Panc1 (cell line): ENCODE results near the gene KRTAP23-1. TPM values are rescaled to one million over a fixed set of nuclear protein-coding genes. Genes with fewer than 3 reads are reported as not detected.

Experiments
- ATAC-seq: fragments of 200-7000 bp; cut with Tn5 transposase; 2 replicates; pipeline ENCODE4 v1.9.1; 2020; ENCODE audit warnings: mild to moderate bottlenecking, moderate library complexity
- BruUV-seq: library from RNA; stranded (reverse); fragments of 400-500 nt; replicated peaks from 2 replicates; lab custom pipeline; 2021; lab: Mats Ljungman, UMichigan
- CTCF ChIA-PET: fragments of 300-600 bp; sonication (Branson Sonifier 250); formaldehyde crosslinking; loops from one replicate; lab custom pipeline; 2022; ENCODE audit warnings: antibody characterized with exemption; lab: Charles Lee
- POLR2A ChIA-PET: fragments of 300-600 bp; sonication (Branson Sonifier 250); formaldehyde crosslinking; loops from one replicate; lab custom pipeline; 2022; ENCODE audit warnings: antibody characterized with exemption; lab: Charles Lee
- DNase-seq: peaks from one replicate; pipeline ENCODE4 v3.0.0-alpha.2; 2010; ENCODE audit warnings: low read depth, low spot score
- H3K27ac ChIP-seq: 2 replicates; pipeline ENCODE4 v1.5.1; 2011; ENCODE audit warnings: mild to moderate bottlenecking, low read length, inconsistent platforms
- H3K27me3 ChIP-seq: fragments of 200-500 bp; sonication (Bioruptor generic); 2 replicates; pipeline ENCODE4 v1.6.0; 2014; ENCODE audit warnings: low read length, inconsistent platforms; ENCODE audit not compliant: control insufficient read depth, insufficient read depth
- H3K36me3 ChIP-seq: fragments of 200-500 bp; sonication (Bioruptor generic); 2 replicates; pipeline ENCODE4 v1.5.1; 2014; ENCODE audit warnings: inconsistent platforms, mild to moderate bottlenecking, low read length, moderate library complexity; ENCODE audit not compliant: control insufficient read depth, insufficient read depth
- H3K4me1 ChIP-seq: 2 replicates; pipeline ENCODE4 v1.5.1; 2011; ENCODE audit warnings: inconsistent platforms, mild to moderate bottlenecking, low read length, moderate library complexity; ENCODE audit not compliant: control insufficient read depth, insufficient read depth
- H3K4me3 ChIP-seq, 2 experiments: 2 replicates each; pipeline ENCODE4 v1.5.1; 2011 to 2012; ENCODE audit warnings: low read depth in 2 of 2, low read length in 2 of 2, mild to moderate bottlenecking in 2 of 2, inconsistent platforms in 1 of 2, moderate library complexity in 1 of 2
- H3K9me3 ChIP-seq: fragments of 200-500 bp; sonication (Bioruptor generic); 2 replicates; pipeline ENCODE4 v1.5.1; 2014; ENCODE audit warnings: low read depth, mild to moderate bottlenecking, inconsistent platforms, low read length, moderate library complexity; ENCODE audit not compliant: control insufficient read depth, insufficient read depth
- POLR2AphosphoS5 ChIP-seq: IDR thresholded peaks from 2 replicates; pipeline ENCODE4 v1.6.1; 2012; ENCODE audit warnings: mild to moderate bottlenecking, low read depth, low read length, moderate library complexity
- SIN3A ChIP-seq: IDR thresholded peaks from 2 replicates; pipeline ENCODE4 v1.6.1; 2012; ENCODE audit warnings: low read depth, mild to moderate bottlenecking, low read length, moderate library complexity, borderline replicate concordance; ENCODE audit not compliant: insufficient read depth
- TCF7L2 ChIP-seq: IDR thresholded peaks from 2 replicates; pipeline ENCODE4 v1.6.1; 2011; ENCODE audit warnings: mild to moderate bottlenecking, low read depth, low read length, inconsistent platforms
- in situ Hi-C: cut with HindIII; loops from 2 replicates; pipeline ENCODE4 v1.10.0; 2016; ENCODE audit warnings: low sequenced_read_pairs, low pct_unique_long_range_greater_than_20kb
- intact Hi-C: fragments of 100-400 bp; cut with micrococcal nuclease; formaldehyde crosslinking; loops from one replicate; pipeline ENCODE4 v1.10.0; 2022; ENCODE audit not compliant: unreplicated experiment
- total RNA-seq: library from RNA; stranded (reverse); gene quantifications from one replicate; pipeline ENCODE4 v1.2.1, GENCODE V29; 2021; ENCODE audit not compliant: unreplicated experiment
- TF ChIP-seq, protein P1 (sequence below), 2 experiments: IDR thresholded peaks; 2 replicates each; pipeline ENCODE4 v1.6.1; 2011 to 2012; ENCODE audit warnings: low read depth in 2 of 2, control low read depth in 1 of 2, low read length in 1 of 2, mild to moderate bottlenecking in 1 of 2, moderate library complexity in 1 of 2; ENCODE audit not compliant: insufficient read depth in 1 of 2
- TF ChIP-seq, protein P2 (sequence below): fragments of 450-650 bp; IDR thresholded peaks from 2 replicates; pipeline ENCODE4 v1.5.1; 2017; ENCODE audit warnings: mild to moderate bottlenecking

KRTAP23-1 gene
- total RNA-seq, 1 experiment from 2014 or later, result not detected

DNA sequence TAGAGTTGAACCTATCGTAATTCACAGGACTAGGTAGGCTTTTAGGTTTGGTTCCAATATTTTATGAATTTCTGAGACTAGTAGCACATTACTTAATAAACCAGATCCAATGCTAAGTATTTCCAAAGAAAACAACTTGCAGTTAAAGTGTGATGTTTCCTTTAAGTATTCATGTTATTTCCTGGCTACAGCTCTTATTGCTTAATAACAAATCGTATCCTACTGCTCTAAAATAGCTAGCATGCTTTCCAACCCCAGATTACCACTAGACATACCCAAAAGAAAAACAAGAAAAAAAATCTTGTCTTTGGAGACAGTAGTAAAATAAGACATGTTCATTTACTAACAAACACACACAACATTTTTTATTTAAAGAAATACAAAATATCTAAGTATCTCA, 11.8 kb downstream of the KRTAP23-1 start:
- intact Hi-C loops (no loop called here), in situ Hi-C loops (no loop called here)
- no peak for DNase-seq
- Histone ChIP-seq H3K4me1 (no peaks in the 10 kb centered on the region), H3K9me3 (no peaks in the 10 kb centered on the region), H3K36me3 (no peaks in the 10 kb centered on the region), H3K27me3 (no peaks in the 10 kb centered on the region), H3K4me3 (no peak overlapping the region), H3K27ac (no peak overlapping the region)
- no TSS peak for BruUV-seq
- TF ChIP-seq, protein P1, sequence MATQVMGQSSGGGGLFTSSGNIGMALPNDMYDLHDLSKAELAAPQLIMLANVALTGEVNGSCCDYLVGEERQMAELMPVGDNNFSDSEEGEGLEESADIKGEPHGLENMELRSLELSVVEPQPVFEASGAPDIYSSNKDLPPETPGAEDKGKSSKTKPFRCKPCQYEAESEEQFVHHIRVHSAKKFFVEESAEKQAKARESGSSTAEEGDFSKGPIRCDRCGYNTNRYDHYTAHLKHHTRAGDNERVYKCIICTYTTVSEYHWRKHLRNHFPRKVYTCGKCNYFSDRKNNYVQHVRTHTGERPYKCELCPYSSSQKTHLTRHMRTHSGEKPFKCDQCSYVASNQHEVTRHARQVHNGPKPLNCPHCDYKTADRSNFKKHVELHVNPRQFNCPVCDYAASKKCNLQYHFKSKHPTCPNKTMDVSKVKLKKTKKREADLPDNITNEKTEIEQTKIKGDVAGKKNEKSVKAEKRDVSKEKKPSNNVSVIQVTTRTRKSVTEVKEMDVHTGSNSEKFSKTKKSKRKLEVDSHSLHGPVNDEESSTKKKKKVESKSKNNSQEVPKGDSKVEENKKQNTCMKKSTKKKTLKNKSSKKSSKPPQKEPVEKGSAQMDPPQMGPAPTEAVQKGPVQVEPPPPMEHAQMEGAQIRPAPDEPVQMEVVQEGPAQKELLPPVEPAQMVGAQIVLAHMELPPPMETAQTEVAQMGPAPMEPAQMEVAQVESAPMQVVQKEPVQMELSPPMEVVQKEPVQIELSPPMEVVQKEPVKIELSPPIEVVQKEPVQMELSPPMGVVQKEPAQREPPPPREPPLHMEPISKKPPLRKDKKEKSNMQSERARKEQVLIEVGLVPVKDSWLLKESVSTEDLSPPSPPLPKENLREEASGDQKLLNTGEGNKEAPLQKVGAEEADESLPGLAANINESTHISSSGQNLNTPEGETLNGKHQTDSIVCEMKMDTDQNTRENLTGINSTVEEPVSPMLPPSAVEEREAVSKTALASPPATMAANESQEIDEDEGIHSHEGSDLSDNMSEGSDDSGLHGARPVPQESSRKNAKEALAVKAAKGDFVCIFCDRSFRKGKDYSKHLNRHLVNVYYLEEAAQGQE (IDR thresholded peaks at IDR 0.05; ENCODE audit: insufficient read depth in 1 of 2, low read depth in 2 of 2, low read length in 1 of 2), result no peak
- TF ChIP-seq TCF7L2 (no peak), POLR2AphosphoS5 (no peak), SIN3A (no peak)
- TF ChIP-seq, protein P2, sequence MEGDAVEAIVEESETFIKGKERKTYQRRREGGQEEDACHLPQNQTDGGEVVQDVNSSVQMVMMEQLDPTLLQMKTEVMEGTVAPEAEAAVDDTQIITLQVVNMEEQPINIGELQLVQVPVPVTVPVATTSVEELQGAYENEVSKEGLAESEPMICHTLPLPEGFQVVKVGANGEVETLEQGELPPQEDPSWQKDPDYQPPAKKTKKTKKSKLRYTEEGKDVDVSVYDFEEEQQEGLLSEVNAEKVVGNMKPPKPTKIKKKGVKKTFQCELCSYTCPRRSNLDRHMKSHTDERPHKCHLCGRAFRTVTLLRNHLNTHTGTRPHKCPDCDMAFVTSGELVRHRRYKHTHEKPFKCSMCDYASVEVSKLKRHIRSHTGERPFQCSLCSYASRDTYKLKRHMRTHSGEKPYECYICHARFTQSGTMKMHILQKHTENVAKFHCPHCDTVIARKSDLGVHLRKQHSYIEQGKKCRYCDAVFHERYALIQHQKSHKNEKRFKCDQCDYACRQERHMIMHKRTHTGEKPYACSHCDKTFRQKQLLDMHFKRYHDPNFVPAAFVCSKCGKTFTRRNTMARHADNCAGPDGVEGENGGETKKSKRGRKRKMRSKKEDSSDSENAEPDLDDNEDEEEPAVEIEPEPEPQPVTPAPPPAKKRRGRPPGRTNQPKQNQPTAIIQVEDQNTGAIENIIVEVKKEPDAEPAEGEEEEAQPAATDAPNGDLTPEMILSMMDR, result no peak
- no peak for ATAC-seq
- ChIA-PET CTCF (no interaction called here), POLR2A (no interaction called here)

DNA sequence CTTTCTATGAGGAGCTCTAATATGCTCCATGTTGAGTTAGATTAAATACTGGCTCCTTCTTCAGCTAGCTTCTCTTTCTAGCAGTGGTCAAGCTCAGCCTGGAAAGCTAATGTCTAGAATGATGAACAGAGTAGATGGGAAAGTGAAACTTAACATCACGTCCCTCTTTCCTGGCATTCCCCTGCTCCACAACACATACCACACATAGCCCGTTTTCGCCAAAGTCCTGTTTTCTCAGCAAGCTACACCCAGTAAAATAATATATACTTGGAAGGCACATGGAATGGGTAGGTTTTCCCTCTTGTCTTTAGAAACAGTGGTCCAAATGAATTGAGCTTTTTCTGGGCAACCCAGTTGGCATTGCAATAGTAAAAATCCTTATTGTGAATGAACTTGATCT, 14.7 kb downstream of the KRTAP23-1 start:
- Histone ChIP-seq H3K27ac (no peak overlapping the region), H3K27me3 (no peaks in the 10 kb centered on the region), H3K4me1 (no peaks in the 10 kb centered on the region), H3K9me3 (no peaks in the 10 kb centered on the region), H3K36me3 (no peaks in the 10 kb centered on the region), H3K4me3 (no peak overlapping the region)
- POLR2A ChIA-PET, result no interaction called here
- no peak for ATAC-seq
- in situ Hi-C loops, result no loop called here
- CTCF ChIA-PET, result no interaction called here
- no peak for DNase-seq
- intact Hi-C loops, result no loop called here
- TF ChIP-seq, protein P1 (IDR thresholded peaks at IDR 0.05; ENCODE audit: insufficient read depth in 1 of 2, low read depth in 2 of 2, low read length in 1 of 2), result no peak
- TF ChIP-seq, protein P2, result no peak
- TF ChIP-seq POLR2AphosphoS5 (no peak), TCF7L2 (no peak), SIN3A (no peak)
- BruUV-seq, result no TSS peak
